Non-pigmented ciliary epithelial cell (primary cell): ENCODE measurements around the gene AKAP13.

Experiments used
- DNase-seq: peaks from one replicate; pipeline ENCODE4 v3.0.0-alpha.2; 2010; ENCODE audit warnings: low read depth

Gene AKAP13

DNA sequence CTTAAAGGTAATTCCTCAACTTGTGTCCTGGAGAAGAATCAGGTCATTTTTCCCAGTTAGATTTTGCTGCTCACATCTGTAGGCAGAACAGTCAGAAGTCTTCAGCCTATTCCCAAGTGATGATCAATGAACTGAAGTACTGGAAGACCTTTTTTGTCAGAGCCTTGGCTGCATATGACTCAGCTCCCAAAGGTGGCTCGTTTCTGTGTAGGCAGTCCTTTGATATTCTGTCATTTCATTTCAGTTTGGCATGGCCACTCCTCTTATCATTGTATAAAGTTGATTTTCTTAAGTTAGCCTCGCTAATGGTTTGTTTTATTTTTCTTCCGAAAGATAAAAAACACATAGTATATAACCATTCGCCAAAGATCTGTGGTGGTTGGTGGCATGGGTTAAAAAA, 323.7 kb downstream of the AKAP13 start:
- DNase-seq: no peak

DNA sequence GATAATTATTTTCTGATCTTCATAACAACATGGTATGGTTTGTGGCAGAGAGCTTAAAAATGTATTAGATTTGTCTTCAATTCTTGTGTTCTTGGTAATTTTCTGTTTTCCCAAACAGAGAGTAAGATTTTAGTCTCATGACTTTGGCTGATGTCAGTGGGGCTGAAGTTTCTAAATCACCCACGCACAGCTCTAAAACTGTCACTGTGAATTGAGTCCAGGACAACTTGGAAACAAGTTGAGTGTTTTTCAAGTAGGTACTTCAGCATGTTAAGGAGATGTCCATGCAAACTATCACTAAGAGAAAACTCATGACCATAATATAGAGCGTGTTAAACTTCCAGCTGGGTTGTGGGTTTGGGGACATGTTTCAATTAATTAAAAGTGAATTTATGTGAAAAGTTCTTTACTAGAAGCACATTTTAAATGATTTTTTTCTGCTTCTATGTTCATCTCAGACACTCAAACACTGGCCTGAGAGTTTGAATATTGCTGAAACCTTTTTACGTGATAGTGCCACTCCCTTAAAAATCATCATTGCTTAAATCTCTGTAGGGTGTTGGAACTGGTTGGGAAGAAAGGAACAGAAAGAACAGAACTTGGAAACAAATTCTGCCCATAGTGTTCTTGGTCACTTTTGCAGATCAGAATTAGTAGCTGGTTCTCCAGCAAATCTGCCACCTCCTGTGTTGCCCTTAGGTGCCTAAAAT, 324.5 kb downstream of the AKAP13 start:
- no peak for DNase-seq

DNA sequence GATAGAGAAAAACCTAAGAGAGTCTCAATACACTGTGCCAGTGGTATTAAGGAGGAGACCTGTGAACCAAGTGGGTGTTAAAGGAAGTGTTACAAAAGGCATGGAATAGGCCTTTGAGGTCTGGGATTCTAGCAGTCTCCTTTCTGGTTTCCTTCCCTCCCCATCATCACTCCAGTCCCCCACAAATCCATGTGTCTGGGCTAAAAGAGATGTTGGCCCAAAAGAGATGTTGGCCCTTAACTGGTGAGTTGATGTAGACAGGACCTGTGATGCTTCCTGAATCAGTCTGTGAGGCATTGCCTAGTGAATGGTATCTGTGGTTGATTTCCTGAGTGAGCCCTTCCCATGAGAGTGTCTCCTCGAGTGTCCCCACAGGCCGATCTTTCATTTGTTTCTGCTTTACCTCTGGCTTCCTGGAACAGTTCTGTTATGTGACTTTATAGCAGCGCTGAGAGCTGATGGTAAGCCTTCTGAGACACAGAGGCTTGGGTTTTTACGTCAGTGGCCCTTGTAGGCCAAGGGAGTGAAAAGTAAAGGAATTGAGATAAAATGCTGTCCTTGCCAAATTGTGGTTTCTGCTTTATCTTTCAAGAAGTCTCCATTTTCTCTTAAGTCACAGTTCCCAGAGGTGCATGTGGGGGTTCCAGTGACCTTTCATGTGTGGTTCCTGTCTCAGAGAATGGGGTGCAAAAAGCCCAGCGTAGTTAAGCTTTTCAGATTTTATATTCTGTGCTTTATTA, 326.5 kb downstream of the AKAP13 start:
- DNase-seq: no peak

DNA sequence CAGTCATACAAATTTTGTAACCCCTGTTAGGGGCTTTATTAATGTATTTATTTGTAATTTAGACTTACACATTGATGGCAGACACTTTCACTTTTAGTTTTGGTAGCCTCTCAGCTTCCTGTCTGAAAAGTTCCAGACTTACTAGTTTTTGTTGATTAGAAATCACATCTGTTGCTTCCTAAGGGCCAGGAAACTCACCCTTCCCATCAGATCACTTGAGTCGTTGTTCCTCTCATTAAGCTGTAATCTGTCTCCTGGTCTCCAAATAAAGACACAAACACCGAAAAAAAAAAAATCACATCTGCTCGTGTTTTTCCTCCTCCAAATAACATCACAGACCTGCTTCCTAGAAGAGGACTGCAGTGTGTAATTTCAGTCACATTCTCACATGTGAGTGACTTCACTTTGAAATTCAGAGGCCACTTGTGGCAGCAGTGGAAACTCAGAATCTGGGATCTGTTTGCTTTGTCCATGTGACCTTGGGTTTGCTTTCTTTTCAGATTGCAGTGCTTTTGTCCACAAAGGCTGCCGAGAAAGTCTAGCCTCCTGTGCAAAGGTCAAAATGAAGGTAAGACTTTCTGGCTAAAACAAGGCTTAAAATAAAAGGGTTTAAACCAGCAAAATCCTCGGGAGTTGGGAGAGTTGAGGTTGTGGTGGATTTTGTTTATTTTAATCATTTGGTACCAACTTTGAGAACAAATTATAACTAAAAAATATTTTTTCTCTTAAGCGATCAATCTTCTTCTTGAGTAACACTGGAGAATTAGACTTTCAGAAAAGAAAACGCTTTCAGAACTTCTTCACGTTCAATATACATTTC, 327.3 kb downstream of the AKAP13 start:
- DNase-seq: no peak

DNA sequence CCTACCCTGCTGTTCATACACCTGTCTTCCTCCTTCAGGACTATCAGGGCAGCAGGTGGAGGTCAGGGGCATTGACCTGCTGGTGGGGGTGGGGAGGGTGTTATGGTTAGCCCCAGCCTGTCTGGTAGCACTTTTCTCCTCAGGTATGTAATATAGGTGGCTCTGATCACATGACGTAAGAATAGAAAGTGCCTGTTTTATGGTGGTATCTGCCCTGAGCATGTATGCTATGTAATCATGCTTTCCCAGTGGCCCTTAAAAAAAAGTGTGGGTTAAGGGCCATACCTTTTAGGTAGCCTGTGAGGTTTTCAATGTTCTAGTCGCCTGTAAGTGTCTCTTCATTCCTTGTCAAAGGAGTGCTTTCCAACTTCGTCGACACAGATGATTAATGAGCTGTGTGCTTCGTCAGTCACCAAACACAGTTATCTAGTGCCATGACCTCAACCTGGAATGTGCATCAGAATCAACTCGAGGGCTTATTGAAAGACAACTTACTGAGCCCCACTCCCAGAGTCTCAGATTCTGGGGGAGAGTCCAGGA, 328.1 kb downstream of the AKAP13 start:
- DNase-seq: no peak

DNA sequence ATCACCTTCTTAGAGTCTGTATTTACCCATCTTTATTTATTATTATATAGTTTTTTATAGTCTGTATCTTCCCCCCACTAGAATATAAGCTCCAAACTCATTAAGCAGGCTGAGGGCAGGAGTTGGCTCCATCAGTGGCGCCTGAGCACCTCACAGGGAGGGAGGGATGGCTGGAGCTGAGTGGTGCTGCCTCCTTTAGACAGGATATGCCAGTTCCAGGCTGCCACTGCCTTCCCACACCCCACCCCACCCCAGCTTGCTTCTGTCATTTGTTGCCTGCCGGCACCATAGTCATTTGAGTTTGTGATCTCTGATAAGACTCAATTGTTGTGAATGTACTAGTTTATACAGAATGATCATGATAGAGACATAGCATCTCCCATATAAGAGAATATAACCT, 328.8 kb downstream of the AKAP13 start:
- no peak for DNase-seq

DNA sequence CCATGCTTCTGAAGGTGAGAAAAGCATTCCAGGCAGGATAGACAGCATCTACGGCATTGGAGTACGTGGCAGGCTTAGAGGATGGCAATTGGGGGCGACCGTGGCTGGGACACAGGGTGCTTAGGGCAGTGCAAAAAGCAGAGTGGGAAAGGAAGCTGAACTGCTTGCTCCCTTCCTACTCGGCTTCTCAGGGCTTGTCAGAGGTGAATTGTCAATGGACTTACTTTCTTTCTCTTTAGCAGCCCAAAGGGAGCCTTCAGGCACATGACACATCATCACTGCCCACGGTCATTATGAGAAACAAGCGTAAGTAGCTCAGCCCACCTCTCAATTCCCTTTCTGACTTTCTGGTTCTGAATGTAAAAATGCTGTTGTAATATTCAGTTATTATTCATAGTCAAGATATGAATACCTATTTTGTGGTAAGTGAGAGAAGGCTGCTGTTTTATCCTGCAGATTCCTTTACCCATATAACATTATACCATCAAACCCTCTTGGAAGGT, 330.0 kb downstream of the AKAP13 start:
- DNase-seq: no peak

DNA sequence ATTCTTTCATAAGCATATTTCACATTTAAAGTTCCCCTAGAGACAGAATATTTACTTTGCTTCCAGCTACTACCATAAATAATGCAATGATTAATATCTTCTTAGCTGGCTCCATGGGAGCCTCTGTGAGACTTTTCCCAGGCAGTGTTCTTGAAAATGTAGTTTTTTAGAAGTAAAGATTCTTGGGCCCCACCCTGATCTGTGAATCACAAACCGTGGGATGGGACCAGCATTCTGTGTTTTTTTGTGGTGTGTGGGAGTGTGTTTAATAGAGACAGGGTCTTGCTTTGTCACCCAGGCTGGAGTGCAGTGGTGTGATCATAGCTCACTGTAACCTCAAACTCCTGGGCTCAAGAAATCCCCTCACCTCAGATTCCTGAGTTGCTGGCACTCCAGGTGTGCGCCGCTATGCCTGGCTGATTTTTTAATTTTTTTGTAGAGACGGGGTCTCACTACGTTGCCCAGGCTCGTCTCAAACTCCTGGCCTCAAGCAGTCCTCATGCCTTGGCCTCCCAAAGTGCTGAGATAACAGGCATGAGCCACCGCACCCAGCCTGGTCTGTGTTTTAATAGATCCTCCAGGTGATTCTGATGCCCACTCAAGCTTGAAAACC, 331.3 kb downstream of the AKAP13 start:
- no peak for DNase-seq

DNA sequence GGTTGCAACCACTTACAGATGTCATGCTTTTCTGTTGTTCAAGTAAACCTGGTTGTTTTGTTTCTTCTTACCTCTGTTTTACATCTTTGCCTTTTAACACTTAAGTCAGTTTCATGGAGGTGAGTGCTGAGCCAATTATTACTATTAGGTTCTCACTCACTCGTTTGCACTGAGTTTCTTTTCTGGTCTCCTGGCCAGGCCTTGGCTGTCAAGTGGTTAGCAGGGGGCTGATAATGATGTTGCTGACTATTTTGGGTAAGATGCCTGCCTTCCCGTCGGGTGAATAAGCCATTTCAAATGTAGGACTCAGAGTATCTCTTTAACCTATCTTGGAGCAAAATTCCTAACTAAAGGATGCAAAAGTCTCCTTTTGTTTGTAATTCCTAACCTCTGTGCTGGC, 335.9 kb downstream of the AKAP13 start:
- DNase-seq: no peak

DNA sequence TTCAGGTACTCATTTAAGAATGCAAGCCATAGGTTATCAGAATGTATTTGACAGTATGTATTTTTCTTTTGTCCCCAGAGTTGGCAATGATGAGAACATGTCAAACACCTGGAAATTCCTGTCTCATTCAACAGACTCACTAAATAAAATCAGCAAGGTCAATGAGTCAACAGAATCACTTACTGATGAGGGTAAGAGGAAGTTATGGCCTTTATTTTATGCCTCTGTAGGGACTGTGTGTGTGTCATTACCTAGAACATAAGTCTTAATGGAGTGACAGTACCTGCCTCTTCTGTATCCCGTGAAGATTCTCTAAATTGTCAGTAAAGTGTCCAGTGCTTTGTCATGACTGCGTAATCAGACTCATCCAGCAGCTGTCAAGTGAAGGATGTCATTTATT, 336.8 kb downstream of the AKAP13 start:
- no peak for DNase-seq

DNA sequence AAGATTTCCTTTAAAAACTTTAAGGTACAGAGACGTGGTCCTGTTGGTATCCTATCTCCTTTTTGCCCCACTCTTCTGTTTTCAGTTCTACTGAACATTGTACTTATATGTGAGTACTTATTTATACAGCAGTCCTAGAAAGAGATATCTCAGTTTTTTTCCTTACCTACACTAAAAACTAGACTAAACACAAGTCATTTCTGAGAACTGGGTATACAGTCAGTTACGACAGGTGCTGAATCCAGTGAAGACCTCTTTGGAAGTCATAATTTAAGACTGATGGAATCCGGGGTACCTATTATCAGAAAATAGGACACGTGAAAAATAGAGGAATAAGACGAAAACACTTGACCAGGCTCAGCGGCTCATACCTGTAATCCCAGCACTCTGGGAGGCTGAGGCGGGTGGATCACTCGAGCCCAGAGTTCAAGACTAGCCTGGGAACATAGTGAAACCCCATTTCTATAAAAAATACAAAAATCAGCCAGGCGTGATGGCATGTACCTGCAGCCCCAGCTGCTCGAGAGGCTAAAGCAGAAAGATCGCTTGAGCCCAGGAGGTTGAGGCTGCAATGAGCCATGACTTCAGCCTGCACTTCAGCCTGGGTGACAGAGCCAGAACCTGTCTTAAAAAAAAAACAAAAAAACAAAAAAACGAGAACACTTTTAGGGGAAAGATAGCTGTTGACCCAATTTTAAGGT, 338.0 kb downstream of the AKAP13 start:
- DNase-seq: no peak

DNA sequence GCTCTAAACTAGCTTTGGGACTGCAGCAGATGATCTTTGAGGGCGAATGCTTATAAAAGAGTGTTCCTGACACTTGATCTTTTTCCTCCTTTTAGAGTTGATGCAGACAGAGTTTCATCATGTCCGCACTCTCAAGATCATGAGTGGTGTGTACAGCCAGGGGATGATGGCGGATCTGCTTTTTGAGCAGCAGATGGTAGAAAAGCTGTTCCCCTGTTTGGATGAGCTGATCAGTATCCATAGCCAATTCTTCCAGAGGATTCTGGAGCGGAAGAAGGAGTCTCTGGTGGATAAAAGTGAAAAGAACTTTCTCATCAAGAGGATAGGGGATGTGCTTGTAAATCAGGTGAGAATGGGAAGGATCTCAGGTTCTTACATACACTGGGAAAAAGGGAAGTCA, 338.6 kb downstream of the AKAP13 start:
- DNase-seq: no peak

DNA sequence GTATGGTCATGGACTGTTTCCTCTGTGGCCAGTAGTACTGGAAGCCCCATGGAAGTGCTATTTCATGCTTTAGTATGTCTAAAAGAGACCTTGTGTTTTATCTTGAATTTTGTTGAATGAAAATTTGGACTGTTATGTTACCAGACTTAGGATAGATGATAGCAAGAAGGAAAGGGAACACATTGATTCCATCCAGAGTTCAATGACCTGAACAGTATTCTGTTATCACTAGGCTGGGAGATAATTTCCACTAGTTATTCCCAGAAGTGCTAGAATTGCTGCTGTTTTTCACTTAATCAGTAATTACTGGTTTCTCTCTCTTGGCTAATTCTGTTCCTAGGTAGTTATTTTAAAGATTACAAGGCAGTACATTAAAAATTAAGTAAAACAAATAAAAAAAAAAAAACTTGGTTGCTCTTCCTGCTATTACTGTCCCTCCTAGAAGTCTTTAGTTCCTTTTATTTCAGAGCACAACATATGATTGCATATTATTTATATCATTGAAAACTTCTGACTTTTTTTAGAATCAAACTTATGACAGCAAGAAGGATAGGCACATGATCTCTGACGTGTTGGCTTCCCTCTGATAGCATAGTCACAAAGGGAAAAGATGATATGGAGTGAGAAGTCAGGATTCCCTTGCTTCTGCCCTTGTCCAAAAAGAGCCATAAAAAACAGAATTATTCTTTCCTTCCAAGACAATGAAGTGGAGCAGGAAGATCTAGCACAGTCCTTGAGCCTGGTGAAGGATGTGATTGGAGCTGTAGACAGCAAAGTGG, 342.2 kb downstream of the AKAP13 start:
- no peak for DNase-seq

DNA sequence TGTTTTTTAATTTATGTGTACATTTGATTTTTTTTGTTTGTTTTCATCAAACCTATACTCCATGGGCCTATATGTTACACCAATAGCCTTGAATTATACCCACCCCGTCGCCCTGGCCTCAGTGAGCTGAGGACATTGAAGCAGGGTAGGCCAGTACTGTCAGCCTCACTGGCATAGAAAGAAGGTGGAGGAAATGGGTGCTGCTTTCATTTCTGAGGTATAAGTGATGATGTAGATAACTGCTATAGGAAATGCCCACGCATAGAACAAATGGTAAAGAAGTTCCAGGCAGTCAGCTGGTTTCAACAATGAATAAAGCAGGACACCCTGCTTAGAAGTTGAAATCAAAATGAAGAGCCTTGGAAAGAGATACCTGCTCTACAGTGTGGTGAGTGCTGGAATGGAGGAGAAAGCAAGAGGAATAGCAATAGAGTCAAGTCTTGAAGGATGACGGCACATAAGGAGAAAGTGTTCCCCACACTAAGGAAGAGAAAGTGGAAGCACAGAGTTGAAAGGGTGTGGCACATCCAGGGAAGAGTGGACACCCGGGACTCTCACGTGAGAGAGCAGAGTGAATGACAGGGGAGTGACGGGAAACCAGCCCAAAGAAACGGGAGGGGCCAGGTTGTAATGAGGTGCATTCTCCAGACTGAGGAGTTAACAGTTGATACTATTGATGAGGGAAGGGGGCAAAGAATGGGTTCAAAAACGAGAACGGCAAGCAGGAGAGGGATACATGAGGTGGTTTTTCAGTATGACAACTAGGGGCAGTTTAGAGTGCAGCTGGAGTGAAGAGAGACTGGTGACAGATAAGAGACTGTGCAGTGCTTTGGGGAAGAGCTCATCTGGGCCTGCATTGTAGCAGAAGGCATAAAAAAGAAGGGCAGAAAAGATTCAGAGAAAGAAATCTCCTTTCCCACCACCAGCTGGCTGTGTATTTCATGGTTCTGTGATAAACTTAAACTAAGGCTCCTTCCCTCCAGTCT, 343.9 kb downstream of the AKAP13 start:
- DNase-seq: no peak

DNA sequence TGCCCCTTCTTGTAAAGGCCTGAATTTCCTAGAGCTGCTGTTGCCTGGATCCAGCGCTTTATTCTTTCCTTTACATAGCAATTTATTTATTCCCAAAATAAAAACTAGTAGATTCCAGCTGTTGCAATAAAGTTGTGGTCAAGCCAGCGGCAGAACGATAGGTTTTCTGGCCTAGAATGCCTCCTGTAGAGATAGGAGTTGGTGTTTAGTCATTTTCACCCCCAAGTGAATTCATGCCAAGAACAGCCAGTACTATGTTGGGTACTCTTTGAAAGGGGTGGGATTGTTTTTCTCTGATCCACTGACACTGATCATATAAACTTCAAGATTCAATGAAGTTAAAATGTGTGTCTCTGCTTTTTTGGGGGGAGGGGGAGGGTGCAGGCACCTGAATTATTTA, 344.6 kb downstream of the AKAP13 start:
- no peak for DNase-seq

DNA sequence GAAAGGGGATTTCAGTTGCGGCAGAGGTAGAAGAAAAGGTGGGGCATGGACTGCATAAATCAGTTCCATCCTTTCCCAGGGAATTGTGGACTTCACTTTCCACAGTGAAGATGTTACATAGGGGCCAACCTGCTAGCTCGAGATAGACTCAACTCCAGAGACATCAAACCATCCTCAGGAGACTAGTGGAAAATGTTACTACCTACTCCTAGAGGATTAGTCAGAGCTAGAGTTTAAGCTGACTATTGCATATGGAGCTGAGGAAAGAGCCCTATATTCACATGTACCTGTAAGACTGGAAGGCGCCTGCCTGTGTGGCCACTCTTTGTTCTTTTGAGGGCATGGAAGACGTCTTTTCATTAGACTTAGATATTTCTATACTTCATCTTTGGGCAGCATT, 345.2 kb downstream of the AKAP13 start:
- DNase-seq: no peak

DNA sequence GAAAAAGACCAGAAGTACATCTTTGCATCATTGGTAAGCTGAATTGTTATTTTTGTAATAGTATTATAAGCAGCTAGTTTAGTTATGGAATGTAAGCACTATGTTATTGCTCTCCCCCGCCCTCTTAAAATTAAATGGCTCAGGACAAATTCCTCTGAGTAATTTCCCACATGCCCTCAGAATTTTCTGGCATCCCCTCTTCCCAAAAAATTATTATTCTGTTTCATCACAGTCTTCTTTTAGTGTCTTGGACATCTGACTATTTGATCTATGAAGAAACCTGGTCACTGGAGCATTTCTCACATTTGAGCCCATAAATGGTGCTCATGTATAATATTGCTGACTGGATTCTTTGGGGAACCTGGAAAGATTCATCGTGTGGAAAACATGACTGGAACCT, 346.1 kb downstream of the AKAP13 start:
- DNase-seq: no peak

DNA sequence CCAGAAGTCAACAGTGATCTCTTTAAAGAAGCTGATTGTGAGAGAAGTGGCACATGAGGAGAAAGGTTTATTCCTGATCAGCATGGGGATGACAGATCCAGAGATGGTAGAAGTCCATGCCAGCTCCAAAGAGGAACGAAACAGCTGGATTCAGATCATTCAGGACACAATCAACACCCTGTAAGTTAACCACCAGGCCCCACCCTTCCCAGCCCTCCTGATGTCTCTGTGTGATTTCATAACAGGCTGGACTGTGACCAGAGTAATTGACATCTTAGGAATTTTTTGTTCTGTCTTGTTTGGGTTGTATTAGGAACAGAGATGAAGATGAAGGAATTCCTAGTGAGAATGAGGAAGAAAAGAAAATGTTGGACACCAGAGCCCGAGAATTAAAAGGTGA, 346.7 kb downstream of the AKAP13 start:
- no peak for DNase-seq
